Smooth muscle cell of trachea (primary cell): ENCODE measurements around the gene OR2L8. TPM values are rescaled to one million over a fixed set of nuclear protein-coding genes. Genes with fewer than 3 reads are reported as not detected.

Source experiments
- total RNA-seq: library from RNA; depleted of rRNA; stranded (reverse); fragments of >200 nt; gene quantifications from 2 replicates; pipeline ENCODE4 v1.2.1, GENCODE V29; 2014

The OR2L8 gene
- not detected in 2 replicates for total RNA-seq

GRCh38 chr1:247948558-247948957 is at the start of gene OR2L8:
TSS of gene OR2L8 (plus strand) at chr1:247948858. CDS start at chr1:247948858, 0 bp downstream.

GRCh38 chr1:247919952-247920351 is 28.7 kb upstream of the OR2L8 start, which contains the start of gene OR2T8:
TSS of gene OR2T8 (plus strand) at chr1:247920252. CDS start at chr1:247921018, 766 bp downstream.

GRCh38 chr1:247924868-247925267 is 23.8 kb upstream of the OR2L8 start, which contains the start of gene OR2AJ1:
TSS of gene OR2AJ1 (plus strand) at chr1:247924889. CDS start at chr1:247933769, 8,880 bp downstream.

GRCh38 chr1:247964933-247965332 is 16.3 kb downstream of the OR2L8 start, which contains the start of gene OR2AK2:
TSS of gene OR2AK2 (plus strand) at chr1:247965233. CDS start at chr1:247965377, 144 bp downstream.

Other genes starting within 250 kb of the OR2L8 start
- gene OR6F1, start 232.2 kb upstream of the OR2L8 start, total RNA-seq: not detected in 2 replicates
- gene OR14K1, start 210.2 kb upstream of the OR2L8 start, total RNA-seq: not detected in 2 replicates
- not detected in 2 replicates for gene OR14A2, start 200.7 kb upstream of the OR2L8 start, total RNA-seq
- gene OR1C1, start 188.3 kb upstream of the OR2L8 start, total RNA-seq: not detected in 2 replicates
- gene OR14A16, start 124.7 kb upstream of the OR2L8 start, total RNA-seq: not detected in 2 replicates
- gene OR11L1, start 107.0 kb upstream of the OR2L8 start, total RNA-seq: not detected in 2 replicates
- under 0.01 TPM in 1 of 2 replicates, not detected in the other for gene TRIM58, start 91.7 kb upstream of the OR2L8 start, total RNA-seq
- not detected in 2 replicates for gene OR2W3, start 53.3 kb upstream of the OR2L8 start, total RNA-seq
- gene OR2T8, start 28.6 kb upstream of the OR2L8 start, total RNA-seq: not detected in 2 replicates
- gene OR2AJ1, start 24.0 kb upstream of the OR2L8 start, total RNA-seq: not detected in 2 replicates
- gene OR2AK2, start 16.4 kb downstream of the OR2L8 start, total RNA-seq: not detected in 2 replicates
- not detected in 2 replicates for gene OR2L5, start 64.8 kb downstream of the OR2L8 start, total RNA-seq
- gene OR2L2, start 81.2 kb downstream of the OR2L8 start, total RNA-seq: under 0.01 TPM in 1 of 2 replicates, not detected in the other
- gene OR2L3, start 98.0 kb downstream of the OR2L8 start, total RNA-seq: not detected in 2 replicates
- not detected in 2 replicates for gene OR2L13, start 146.3 kb downstream of the OR2L8 start, total RNA-seq
- not detected in 2 replicates for gene OR2M5, start 196.3 kb downstream of the OR2L8 start, total RNA-seq
- not detected in 2 replicates for gene OR2M2, start 226.0 kb downstream of the OR2L8 start, total RNA-seq
- not detected in 2 replicates for gene OR2M3, start 248.4 kb downstream of the OR2L8 start, total RNA-seq